GM12801 (cell line): ENCODE measurements around the gene PARP14.

Source experiments
- TF ChIP-seq, protein P1 (sequence below): IDR thresholded peaks from one replicate; pipeline ENCODE4 v1.5.1; 2011; ENCODE audit warnings: control low read depth; ENCODE audit not compliant: insufficient read length; ENCODE audit errors: extremely low read depth

Gene PARP14, protein sequence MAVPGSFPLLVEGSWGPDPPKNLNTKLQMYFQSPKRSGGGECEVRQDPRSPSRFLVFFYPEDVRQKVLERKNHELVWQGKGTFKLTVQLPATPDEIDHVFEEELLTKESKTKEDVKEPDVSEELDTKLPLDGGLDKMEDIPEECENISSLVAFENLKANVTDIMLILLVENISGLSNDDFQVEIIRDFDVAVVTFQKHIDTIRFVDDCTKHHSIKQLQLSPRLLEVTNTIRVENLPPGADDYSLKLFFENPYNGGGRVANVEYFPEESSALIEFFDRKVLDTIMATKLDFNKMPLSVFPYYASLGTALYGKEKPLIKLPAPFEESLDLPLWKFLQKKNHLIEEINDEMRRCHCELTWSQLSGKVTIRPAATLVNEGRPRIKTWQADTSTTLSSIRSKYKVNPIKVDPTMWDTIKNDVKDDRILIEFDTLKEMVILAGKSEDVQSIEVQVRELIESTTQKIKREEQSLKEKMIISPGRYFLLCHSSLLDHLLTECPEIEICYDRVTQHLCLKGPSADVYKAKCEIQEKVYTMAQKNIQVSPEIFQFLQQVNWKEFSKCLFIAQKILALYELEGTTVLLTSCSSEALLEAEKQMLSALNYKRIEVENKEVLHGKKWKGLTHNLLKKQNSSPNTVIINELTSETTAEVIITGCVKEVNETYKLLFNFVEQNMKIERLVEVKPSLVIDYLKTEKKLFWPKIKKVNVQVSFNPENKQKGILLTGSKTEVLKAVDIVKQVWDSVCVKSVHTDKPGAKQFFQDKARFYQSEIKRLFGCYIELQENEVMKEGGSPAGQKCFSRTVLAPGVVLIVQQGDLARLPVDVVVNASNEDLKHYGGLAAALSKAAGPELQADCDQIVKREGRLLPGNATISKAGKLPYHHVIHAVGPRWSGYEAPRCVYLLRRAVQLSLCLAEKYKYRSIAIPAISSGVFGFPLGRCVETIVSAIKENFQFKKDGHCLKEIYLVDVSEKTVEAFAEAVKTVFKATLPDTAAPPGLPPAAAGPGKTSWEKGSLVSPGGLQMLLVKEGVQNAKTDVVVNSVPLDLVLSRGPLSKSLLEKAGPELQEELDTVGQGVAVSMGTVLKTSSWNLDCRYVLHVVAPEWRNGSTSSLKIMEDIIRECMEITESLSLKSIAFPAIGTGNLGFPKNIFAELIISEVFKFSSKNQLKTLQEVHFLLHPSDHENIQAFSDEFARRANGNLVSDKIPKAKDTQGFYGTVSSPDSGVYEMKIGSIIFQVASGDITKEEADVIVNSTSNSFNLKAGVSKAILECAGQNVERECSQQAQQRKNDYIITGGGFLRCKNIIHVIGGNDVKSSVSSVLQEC (N-terminal part only)

DNA sequence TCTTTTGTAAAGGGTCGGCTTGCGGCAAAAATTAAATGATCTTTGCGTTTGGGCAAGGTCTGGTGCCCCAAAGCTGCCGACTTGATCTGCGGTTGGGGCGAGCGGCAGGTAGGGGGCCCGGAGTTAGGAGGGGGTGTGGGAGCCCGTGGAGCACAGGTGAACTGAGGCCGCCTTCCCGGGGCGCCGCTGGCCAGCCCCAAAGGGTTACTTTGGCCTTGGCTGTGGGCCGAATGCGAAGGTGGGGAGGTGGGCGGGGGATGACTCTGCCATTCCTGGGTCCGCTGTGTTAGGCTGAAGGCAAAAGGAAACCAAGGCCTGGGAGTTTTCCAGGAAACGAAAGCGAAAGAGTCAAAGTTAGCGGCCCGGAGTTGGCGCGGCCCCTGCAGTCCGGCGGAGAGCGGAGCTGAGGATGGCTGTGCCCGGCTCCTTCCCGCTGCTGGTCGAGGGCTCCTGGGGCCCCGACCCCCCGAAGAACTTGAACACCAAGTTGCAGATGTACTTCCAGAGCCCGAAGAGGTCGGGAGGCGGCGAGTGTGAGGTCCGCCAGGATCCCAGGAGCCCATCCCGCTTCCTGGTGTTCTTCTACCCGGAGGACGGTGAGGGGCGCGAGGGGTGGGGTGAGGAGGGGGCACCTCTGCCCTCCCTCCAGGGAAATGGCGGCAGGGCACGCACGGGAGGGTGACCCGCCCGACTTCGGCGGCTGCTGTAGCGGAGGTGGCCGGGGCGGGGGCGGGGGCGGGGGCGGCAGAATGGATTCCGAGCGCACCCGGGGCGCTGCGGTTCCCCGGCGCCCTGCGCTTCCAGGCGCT lies at the start of gene PARP14:
PARP14 (plus strand) TSS at position 365 of the 809 bp plus-strand sequence; CDS start at position 410, 45 bp downstream.
- TF ChIP-seq, protein P1, sequence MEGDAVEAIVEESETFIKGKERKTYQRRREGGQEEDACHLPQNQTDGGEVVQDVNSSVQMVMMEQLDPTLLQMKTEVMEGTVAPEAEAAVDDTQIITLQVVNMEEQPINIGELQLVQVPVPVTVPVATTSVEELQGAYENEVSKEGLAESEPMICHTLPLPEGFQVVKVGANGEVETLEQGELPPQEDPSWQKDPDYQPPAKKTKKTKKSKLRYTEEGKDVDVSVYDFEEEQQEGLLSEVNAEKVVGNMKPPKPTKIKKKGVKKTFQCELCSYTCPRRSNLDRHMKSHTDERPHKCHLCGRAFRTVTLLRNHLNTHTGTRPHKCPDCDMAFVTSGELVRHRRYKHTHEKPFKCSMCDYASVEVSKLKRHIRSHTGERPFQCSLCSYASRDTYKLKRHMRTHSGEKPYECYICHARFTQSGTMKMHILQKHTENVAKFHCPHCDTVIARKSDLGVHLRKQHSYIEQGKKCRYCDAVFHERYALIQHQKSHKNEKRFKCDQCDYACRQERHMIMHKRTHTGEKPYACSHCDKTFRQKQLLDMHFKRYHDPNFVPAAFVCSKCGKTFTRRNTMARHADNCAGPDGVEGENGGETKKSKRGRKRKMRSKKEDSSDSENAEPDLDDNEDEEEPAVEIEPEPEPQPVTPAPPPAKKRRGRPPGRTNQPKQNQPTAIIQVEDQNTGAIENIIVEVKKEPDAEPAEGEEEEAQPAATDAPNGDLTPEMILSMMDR = no peak

DNA sequence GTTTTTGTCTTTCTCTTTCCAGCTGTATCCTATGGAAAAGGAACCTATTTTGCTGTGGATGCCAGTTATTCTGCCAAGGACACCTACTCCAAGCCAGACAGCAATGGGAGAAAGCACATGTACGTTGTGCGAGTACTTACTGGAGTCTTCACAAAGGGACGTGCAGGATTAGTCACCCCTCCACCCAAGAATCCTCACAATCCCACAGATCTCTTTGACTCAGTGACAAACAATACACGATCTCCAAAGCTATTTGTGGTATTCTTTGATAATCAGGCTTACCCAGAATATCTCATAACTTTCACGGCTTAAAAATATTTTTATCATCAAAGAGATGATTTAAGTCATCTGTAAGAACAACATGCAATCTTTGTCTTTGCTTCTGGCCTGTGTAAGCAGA lies 44.9 kb upstream of the PARP14 start:
- TF ChIP-seq, protein P1 = no peak

DNA sequence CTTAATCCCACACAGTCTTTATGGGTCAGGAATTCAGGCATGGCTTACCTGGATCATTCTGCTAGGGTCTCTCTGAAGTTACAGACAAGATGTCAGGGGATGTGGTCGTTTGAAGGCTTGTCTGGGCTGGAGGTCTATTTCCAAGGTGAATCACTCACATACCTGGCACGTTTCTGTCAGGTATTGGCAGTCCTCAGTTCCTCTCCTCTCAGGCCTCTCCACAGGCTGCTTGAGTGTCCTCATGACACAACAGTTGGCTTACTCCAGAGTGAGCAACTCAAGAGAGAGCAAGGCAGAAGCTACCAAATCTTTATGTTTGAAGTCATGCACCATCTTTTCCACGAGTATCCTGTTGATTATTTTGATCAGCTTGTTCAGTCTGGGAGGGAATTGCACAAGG lies 43.9 kb upstream of the PARP14 start:
- TF ChIP-seq, protein P1 = no peak

DNA sequence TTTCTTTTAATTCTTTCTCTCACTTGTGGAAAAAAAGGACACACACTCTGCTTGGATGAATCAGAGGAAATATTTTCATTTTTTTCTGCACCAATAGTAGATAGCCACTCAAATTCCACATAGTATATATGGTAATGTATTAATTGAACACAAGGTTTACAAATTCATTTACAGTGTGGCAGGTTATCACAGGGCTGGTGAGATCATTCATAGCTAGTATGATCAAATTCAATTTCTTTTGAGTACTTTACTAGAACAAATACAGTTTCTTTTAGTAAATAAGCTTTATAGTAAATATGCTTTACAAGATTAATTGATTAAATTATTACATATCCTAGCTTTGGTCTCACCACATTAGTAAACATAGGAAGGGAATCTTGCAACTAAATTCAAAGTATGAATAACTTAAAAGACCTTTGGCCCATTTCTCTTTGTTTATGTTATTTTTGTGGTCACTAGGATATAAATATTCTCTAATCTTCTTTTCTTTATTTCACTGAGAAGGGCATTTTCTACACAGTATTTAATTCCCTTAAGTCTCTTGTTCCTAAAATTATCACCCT lies 40.1 kb upstream of the PARP14 start:
- TF ChIP-seq, protein P1 = no peak

DNA sequence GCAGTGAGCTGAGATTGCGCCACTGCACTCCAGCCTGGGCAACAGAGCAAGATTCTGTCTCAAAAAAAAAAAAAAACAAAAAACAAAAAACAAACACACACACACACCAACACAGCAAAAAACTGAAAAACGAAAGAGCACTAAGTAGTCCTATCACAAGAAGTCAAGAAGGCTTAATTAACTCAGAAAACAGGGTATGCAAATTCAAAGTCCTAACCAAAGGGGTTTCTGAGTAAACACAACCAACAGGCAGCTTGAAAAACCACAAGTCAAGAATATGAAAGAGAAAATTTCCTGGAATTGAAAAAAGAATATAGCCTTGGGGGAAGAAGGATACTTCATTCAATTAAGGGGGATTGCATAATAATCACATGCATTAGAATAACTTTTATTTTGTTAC lies 37.7 kb upstream of the PARP14 start:
- TF ChIP-seq, protein P1 = no peak

DNA sequence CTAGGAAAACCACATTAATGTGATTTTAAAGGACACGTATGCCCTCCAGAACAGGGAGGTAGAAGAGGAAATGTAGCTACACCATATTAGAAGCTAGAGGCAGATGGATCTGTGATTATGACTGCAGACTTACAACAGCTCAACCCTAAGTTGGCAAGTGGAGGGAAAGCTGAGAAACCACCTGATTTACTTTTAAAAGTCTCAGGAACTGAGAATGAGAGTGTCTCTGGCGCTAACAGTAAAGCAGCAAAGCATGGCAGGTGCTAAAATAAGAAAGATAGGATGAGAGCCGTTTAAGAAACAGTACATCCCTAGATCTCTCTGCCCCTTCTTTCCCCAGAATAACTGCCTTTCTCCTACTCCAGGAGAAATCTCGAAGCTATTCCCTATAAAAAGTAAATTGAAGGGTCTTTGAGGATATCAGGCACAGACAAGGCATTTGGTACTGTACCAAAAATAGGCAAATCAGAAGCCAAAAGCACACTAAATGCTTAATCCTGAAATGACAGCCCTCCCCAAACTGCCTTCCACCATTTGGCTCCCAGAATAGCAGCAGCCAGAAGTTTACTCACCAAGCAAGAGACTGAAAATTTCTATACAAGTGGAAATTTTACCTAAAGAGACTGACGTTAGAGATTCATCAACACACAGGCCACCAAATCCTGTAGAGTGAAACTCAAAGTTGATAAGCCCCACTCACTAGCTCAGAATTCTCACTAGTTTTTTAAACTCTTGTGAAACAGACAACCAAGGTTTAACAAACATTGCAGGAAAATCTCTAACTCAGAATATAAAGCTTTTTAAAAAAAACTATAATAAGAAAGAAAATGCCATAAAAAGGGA lies 34.3 kb upstream of the PARP14 start:
- TF ChIP-seq, protein P1 = no peak
